Stimulated activated CD8-positive, alpha-beta memory T cell treated with anti-CD3 and anti-CD28 coated beads, Interleukin-2, amount 100 ng/mL, for 1 hour (primary cell): ENCODE results near the gene RBMS3.
"Not testable (repeated sequence)": the region's sequence is repeated elsewhere in the genome, so short reads cannot be mapped to it uniquely, and the experiment has no call there.

ENCODE experiments used
- DNase-seq, 2 donors: peaks; one replicate each; pipeline ENCODE4 v3.0.0-alpha.2; 2020; ENCODE audit warnings: low read depth in 2 of 2

RBMS3 gene

GRCh38 chr3:29280404-29281093, at the start of gene RBMS3:
Gene RBMS3, plus strand, starts transcription at chr3:29281071.
- no peak for DNase-seq

- DNase-seq, result not testable (repeated sequence)
These were observed 47.7 kb upstream of the RBMS3 start for GRCh38 chr3:29233126-29233525.

- DNase-seq, result no peak
These were observed 44.6 kb upstream of the RBMS3 start for GRCh38 chr3:29236146-29236840.

DNA sequence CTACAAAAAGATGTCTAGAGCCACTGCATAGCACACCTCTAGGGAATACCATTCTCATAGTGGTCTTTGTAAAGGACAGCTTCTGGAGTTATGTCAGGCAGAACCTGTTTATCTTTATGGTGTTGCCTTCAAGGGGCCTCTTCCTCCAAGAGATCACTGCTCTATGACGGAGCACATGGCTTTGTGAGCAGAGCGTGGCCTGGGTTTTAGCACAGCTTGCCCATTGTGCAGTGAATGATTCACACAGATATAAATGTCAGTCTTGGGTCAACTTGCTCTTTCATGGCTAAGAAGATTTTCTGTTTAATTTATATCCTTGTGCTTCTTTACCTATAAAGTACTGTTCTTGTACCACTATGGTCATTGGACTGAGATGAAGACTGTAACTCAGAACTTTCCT, 41.5 kb upstream of the RBMS3 start:
- DNase-seq, result no peak

GRCh38 chr3:29240248-29240647, 40.6 kb upstream of the RBMS3 start:
- DNase-seq, result no peak

GRCh38 chr3:29240887-29241286, 40.0 kb upstream of the RBMS3 start:
- DNase-seq, result no peak

- no peak for DNase-seq
These were observed 39.0 kb upstream of the RBMS3 start for GRCh38 chr3:29241855-29242254.

DNA sequence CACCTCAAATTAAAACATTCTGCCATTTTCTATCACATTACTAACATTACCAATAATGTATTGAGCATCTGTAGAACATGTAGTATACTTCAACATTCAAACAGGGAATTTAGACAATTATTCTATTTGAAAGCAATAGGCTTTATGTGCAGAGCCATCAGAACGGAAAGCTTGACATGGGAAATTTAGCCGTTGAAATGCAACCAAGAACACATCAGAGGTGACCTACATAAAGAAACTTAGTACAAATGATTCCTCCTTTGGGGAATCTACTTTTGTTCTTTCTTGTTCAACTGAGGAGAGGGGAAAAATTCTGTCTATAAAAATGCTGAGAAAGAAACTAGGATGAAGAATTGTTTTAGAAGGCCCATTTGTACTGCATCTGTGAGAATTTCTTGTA, 38.6 kb upstream of the RBMS3 start:
- DNase-seq, result no peak

- DNase-seq, result no peak
These were observed 35.4 kb upstream of the RBMS3 start for GRCh38 chr3:29245441-29245840.

GRCh38 chr3:29247088-29247745, 33.7 kb upstream of the RBMS3 start:
- no peak for DNase-seq

GRCh38 chr3:29249829-29250345, 31.0 kb upstream of the RBMS3 start:
- no peak for DNase-seq

DNA sequence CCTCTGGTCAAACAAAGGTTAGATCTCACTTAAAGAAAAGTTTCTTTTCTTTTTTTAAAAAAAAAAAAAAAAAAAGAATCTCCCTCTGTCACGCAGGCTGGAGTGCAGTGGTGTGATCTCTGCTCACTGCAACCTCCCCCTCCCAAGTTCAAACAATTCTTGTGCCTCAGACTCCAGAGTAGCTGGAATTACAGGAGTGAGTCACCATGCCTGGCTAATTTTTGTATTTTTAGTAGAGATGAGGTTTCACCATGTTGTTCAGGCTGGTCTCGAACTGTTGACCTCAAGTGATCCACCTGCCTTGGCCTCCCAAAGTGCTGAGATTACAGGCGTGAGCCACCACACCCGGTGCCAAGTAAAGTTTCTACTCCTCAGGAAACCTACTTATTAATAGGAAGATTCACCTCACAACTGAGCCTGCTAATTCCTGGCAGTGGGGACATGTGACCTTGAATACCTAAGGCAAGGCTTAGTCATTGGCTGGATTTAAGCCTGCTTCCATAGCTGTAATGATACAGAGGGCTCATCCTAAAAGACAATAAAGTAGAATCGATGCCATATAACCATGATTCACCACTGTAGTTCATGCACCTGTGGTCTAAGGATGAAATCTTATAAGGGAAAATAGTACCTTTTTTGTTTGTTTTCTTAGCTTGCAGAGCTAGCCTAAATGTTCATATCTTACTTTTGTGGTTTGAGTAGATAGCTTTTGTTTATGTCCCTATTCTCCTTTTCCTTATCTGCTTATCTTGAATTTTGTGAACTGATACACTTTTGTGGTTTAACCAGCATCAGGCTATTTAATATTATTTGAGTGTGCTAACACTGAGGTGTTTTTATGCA, 24.8 kb upstream of the RBMS3 start:
- DNase-seq, result no peak

DNA sequence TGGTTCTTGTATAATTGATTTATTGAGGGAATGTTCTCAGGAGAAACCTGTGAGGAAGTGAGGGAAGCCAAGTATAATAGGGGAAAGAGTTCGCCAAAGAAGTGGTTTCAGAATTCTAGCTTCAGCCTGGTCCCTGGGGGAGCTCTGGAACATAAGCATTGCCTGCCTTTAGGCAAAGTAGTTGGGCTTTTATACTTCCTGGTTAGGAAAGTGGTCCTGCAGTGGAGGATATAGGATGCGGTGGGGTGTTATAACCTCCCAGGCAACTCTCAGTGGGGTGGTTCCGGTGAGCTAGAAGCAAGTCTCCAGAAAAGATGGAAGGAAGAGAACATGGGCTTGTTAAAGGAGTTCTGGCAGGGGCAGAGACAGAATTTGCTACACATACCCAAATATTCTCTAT, 22.7 kb upstream of the RBMS3 start:
- DNase-seq, result no peak

GRCh38 chr3:29261119-29261518, 19.8 kb upstream of the RBMS3 start:
- DNase-seq, result no peak

GRCh38 chr3:29263476-29263875, 17.4 kb upstream of the RBMS3 start:
- no peak for DNase-seq

- no peak for DNase-seq
These were observed 15.3 kb upstream of the RBMS3 start for GRCh38 chr3:29265509-29266072.

DNA sequence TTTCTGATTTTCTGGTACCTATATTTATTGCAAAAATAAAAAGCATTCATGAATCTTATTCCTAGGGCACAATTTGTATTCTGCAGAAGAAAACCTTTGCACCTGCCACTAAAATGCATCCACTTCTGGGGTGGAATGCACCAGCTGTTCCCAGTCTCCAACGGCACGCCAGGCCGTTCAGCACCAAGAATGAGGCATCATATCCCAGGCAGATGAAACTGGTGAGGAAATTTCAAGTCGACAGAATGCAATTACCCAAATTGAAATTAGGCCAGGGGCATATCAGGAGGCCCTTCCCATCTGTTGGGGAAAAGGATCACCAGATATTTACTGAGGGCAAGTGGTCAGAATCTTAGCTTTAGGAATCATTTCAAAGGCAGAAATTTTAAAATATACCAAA, 13.6 kb upstream of the RBMS3 start:
- DNase-seq, result no peak

DNA sequence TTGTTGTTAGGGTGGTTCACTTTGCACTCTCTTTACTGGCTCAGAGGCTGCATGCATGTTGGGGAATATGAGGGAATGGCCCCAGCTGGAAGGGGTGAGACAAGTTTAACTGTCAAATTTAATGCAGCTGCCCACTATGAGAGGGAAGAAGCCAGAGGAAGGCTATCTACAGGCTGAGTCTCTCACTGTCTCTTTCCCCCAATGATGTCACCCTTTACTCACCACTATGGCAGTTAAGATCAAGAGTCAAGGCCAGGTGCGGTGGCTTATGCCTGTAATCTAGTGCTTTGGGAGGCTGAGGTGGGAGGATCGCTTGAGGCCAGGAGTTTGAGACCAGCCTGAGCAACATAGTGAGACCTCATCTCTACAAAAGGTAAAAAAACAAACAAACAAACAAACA, 12.2 kb upstream of the RBMS3 start:
- DNase-seq, result no peak

- DNase-seq, result no peak
These were observed 10.1 kb upstream of the RBMS3 start for GRCh38 chr3:29270752-29271151.

GRCh38 chr3:29271475-29271874, 9.4 kb upstream of the RBMS3 start:
- no peak for DNase-seq

DNA sequence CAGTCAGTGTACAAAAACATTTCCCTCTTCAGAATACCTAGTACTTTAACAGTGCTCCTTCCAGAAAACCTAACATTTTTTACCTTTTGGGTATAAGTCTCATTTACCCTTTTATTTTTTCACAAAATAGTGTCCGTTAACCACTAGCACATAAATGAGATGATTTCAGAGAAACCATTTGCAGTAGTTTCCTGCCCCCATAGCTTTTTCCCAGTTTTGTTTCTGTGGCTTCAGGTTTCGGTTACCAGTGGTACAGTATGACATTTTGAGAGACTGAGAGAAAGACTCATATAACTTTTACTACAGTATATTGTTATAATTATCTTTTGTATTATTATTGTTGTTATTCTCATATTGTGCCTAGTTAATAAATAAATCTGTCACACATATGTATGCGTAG, 6.2 kb upstream of the RBMS3 start:
- DNase-seq, result no peak

DNA sequence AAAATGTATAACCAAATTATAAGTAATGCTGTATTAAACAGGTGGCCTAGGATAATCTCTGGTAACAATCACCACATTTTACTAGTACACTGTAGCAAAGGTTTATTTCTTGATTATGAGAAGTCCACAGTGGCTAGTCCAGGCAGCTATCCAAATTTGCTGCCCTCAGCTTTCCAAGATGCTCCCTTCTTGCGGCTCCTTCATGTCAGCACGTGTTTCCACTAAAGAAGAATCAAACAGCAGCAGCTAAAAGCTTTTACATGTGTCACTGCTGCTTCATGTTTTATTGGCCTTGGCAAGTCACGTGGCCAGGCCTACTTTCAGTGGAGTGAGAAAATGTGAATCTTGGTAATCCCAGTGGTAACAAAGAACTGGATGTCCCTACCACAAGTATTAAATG, 5.6 kb upstream of the RBMS3 start:
- no peak for DNase-seq
